Activated effector memory CD4-positive, alpha-beta T cell treated with anti-CD3 and anti-CD28 coated beads, Interleukin-2, amount 50 U/mL, for 16 hours (primary cell): ENCODE measurements around the gene BLTP3B.
A peak's percentile ranks its signal among the peaks of the same experiment; 100 is the strongest.
"Not testable (repeated sequence)": the region's sequence is repeated elsewhere in the genome, so short reads cannot be mapped to it uniquely, and the experiment has no call there.

ENCODE experiments used
- DNase-seq: peaks from one replicate; pipeline ENCODE4 v3.0.0-alpha.2; 2020

Gene BLTP3B, protein sequence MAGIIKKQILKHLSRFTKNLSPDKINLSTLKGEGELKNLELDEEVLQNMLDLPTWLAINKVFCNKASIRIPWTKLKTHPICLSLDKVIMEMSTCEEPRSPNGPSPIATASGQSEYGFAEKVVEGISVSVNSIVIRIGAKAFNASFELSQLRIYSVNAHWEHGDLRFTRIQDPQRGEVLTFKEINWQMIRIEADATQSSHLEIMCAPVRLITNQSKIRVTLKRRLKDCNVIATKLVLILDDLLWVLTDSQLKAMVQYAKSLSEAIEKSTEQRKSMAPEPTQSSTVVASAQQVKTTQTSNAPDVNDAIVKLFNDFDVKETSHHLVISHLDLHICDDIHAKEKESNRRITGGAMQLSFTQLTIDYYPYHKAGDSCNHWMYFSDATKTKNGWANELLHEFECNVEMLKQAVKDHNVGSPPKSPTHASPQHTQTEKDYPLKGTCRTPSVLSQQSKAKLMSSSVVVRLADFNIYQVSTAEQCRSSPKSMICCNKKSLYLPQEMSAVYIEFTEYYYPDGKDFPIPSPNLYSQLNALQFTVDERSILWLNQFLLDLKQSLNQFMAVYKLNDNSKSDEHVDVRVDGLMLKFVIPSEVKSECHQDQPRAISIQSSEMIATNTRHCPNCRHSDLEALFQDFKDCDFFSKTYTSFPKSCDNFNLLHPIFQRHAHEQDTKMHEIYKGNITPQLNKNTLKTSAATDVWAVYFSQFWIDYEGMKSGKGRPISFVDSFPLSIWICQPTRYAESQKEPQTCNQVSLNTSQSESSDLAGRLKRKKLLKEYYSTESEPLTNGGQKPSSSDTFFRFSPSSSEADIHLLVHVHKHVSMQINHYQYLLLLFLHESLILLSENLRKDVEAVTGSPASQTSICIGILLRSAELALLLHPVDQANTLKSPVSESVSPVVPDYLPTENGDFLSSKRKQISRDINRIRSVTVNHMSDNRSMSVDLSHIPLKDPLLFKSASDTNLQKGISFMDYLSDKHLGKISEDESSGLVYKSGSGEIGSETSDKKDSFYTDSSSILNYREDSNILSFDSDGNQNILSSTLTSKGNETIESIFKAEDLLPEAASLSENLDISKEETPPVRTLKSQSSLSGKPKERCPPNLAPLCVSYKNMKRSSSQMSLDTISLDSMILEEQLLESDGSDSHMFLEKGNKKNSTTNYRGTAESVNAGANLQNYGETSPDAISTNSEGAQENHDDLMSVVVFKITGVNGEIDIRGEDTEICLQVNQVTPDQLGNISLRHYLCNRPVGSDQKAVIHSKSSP (N-terminal part only)

GRCh38 chr12:100142851-100143559 lies at the start of gene BLTP3B:
TSS of gene BLTP3B (minus strand) at chr12:100142874. CDS start at chr12:100142635, 239 bp downstream.
- peak; percentile 97 for DNase-seq

DNA sequence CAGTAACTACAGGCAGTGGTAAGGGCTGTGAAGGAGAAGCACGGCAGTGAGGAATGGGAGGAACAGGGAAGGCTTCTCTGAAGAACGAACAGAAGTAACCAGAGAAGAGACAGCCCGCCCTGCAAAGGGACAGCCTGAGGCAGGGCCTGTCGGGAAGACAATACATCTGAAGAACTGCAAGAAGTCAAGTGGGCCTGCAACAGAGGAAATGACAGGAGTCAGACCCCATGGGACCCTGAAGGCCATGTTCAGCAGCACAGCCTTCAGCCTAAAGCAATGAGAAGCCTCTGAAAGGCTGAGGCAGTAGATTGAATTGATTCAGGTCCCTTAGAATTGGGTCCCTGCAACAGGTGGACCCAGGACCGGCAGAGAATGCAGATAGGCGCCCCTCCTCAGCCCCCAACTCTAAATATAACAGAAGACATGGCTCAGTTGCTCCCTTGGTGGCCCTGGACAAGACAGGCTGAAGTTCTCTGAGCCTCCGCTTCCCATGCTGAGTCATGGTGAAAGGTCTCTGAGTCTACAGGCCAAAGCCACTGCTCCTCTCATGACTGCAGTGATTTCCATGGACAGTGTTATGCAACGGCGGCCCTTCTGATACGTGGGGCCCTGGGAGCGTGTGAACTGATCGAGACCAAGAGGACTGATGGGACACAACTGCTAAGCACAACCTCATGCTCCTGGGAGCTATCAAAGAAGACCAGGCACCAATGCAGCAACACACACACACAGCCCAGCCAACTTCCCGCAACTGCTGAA lies 47.1 kb upstream of the BLTP3B start:
- no peak for DNase-seq

DNA sequence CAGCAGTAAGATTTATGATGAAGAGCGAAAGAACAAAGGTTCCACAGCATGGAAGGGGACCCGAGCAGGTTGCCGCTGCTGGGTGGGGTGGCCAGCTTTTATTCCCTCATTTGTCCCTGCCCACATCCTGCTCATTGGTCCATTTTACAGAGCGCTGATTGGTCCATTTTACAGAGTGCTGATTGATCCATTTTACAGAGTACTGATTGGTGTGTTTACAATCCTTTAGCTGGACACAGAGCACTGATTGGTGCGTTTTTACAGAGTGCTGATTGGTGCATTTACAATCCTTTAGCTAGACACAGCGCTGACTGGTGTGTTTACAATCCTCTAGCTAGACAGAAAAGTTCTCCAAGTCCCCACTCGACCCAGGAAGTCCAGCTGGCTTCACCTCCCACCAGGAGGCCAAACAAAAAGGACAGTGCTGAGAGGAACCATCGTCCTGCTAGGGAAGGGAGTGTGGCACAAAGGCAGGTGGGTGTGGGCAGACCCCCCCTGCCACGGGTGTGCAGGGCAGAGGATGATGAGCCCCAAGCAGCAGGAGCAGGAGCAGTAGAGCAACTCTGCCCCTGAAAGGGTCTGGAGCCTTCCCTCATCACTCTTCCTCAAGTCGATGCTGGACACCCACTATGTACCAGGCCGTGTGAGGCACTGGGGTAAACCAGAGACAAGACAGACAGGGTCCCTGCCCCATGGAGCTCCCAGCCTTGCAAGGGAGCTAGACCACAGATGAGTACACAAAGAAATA lies 46.4 kb upstream of the BLTP3B start:
- DNase-seq, result peak; percentile 45

GRCh38 chr12:100187857-100188519 lies 45.3 kb upstream of the BLTP3B start:
- peak; percentile 16 for DNase-seq

DNA sequence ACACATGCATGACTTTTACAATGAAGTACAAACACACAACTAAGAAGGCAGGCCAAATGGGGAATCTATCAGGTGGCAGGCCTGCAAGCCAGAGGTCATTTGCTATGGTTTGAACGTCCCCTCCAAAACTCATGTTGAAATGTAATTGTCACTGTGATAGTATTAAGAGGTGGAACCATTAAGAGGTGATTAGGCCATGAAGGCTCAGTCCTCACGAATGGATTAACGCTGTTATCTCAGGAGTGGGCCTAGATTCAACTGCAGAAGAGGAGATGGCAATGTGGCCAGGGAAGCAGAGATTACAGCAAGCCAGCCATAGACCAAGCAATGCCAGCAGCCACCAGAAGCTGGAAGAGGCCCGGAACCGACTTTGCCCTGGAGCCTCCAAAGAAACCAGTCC lies 44.4 kb upstream of the BLTP3B start:
- DNase-seq, result peak; percentile 28

DNA sequence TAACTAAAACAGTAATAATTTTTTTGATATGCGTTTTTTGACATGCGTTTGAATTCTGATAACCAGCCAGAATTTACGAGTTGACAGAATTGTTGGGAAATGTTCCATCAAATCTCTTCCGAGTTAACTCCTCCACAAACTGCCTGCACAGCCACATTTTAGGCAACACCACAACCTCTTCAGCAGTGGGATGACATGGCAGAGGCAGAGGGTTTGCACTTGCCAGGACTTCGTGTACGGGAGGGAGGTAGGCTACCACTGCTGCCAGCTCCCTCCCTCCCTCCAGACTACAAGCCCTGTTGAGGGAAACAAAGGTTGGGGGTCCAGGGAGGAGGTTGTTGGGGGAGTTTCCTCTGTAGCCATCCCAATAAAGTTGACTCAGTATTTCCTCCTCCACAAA lies 43.4 kb upstream of the BLTP3B start:
- DNase-seq, result no peak

DNA sequence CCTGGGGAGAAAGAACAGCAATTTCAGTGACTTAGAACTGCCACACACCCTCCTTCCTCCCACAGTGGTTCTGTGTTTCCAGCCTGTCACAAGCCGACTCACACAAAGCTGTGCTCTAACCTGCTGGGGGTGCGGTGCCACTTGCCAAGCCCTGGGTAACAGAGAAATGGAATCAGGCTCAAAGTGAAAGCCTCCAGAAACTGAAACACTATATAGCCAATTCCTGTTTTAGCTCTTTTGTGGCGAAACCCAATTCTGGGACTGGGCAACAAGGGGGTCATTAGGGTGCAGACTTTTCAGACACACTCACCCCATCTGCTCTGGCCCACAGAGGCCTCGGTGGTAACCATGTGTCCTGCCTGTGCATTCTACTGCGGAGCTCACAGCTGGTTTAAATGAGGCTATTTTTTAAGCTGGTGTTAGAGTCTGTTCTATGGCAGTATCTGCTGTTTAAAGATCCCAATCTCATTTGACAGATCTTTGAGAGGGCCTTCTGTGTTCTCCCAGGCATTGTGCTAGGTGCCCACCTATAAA lies 42.8 kb upstream of the BLTP3B start:
- peak; percentile 53 for DNase-seq

- peak; percentile 36 for DNase-seq
These were observed 42.0 kb upstream of the BLTP3B start for GRCh38 chr12:100184549-100185145.

DNA sequence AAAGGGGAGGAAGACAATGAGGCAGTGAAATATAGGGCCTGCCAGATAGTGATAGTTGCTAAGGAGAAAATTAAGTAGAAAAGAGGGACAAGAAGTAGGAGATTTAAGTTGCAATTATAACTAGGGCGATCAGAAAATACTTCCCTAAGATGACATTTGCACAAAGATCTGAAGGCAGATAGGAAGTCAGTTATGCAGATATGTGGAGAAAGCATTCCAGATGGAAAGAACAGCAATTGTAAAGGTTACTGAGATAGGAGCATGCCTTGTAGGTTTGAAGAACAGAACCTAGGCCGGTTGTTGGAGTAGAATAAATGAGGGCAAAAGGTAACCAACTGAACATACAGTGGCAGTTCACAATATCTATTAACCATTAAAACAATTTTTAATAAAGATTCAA lies 36.6 kb upstream of the BLTP3B start:
- DNase-seq, result no peak

DNA sequence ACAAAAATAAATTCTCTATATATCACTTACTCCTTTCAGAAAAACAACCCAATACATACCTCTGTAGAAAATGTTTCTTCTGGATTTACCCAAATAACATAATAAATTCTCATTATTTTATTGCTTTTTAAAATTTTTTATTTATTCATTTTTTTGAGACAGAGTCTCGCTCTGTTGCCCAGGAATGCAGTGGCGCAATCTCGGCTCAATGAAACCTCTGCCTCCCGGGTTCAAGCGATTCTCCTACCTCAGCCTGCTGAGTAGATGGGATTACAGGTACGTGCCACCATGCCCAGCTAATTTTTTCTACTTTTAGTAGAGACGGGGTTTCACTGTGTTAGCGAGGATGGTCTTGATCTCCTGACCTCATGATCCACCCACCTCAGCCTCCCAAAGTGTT lies 33.8 kb upstream of the BLTP3B start:
- not testable (repeated sequence) for DNase-seq

DNA sequence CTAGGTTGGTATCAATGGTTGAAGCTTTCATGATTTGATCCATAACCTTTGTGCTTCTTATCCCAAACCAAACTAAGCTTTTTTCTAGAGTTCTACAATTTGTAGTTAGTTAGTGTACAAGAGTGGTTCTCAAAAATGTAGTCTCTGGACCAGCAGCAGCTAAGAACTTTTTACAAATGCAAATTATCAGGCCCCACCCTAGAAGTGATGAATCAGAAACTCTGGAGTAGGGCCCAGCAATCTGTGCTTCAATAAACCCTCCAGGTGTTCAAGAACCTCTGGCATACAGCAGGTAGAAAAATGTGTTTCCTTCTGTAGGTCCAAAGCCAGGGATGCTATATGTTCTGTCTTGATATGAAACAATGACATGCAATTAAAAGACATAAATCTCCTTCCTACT lies 31.8 kb upstream of the BLTP3B start:
- DNase-seq, result no peak

DNA sequence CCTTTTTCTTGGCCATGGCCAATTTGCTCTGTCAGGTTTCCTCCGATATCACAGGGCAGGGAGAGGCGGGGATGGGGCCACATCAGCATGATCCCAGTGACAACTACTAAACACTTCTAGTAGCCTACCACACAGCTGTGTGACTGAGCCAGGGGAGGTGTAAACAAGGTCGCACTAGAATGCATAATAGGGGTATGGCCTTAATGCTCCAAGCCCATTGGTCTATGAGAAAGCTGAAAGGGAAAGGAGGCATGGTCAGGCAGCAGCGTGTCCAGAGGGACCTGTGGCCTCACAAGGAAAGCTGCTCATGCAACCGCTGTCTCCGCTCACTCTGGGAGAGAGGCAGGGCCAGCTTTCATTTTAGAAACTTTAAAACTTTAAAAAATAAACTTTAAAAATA lies 30.4 kb upstream of the BLTP3B start:
- no peak for DNase-seq

DNA sequence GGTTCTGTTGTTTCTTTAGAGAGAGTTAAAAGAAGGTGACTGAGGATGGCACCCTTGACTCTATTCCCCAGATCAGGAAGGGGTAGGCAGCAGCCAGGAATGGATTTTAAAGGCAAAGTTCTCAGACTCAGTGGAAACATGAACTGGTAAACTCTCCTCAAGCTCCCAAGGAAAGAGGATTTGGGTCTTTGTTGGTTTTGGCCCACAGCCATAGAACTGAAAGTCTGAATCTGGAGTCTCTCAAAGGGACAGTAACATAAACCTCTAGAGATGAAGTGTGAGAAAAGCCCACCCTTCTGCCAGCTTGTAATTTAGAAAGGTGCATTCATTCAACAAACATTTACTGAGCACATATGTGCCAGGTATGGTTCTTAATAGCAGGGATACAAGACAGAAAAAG lies 28.6 kb upstream of the BLTP3B start:
- DNase-seq, result no peak

DNA sequence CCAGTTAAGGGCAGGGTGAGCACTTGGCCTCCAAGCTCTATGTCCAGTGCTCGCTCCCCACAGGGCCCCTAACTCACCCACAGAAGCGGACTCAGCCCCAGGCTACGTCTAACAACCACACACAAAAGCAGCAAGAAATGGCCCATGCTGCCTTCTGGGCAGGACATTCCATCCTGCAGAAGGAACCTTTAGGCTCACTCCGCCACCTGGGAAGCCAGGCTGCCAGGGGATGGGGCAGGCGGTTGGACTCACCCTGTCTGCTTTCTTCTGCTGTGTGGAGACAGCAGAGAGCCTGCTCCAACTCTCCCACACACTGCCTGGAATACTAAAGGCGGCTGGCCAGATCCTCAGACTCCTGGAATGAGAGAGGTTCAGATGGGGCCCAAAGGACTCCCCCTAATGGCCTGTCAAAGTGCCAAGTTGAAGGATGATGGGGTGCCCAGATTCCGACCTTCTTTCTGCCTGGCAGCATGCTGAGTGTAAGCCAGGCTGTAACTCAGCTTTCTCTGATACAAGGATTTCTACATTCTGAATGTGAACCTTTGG lies 27.7 kb upstream of the BLTP3B start:
- DNase-seq, result peak; percentile 27

- no peak for DNase-seq
These were observed 26.7 kb upstream of the BLTP3B start for GRCh38 chr12:100169345-100169744.

- peak; percentile 27 for DNase-seq
These were observed 25.9 kb upstream of the BLTP3B start for GRCh38 chr12:100168562-100168961.

- peak; percentile 25 for DNase-seq
These were observed 23.6 kb upstream of the BLTP3B start for GRCh38 chr12:100166232-100166631.

GRCh38 chr12:100165356-100165755 lies 22.7 kb upstream of the BLTP3B start:
- DNase-seq, result no peak

DNA sequence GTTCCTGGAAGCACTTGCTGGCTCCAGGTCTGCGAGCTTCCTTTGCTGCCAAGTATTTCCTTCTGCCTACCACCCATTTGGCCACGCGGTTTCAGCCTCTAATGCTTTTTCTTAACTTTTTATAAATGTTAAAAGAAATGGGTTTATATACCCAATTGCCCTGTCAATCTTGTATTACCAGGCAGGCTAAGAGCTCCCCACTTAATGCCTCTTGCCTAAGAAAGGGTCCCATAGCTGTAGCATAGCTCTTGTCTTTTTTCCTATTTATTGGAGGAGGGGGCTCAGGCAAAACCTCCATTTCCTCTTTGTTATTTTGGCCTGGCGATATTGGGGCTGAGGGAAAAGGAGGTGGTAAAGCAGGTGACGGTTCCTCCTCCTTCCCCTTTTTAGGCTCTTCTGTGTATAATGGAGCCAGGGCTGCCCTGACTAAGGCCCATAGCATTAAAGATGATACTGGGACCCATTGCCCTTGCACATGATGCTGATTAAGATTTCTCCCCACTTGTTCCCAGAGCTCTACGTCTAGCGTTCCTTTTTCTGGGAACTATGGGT lies 21.6 kb upstream of the BLTP3B start:
- no peak for DNase-seq
